OCI-LY1 (cell line): ENCODE data around the gene CTIF.

Experiments used
- EZH2 ChIP-seq: fragments of 200-600 bp; sonication (generic), shearing (Covaris generic); IDR thresholded peaks from 2 replicates; pipeline ENCODE4 v1.8.0; 2017; ENCODE audit warnings: borderline replicate concordance, mixed run types, mild to moderate bottlenecking, antibody characterized with exemption, low read length, moderate library complexity, mixed read lengths
- TF ChIP-seq, protein P1 (sequence below): fragments of 200-600 bp; sonication (generic), shearing (Covaris generic); IDR thresholded peaks from 2 replicates; pipeline ENCODE4 v1.5.1; 2017; ENCODE audit warnings: mild to moderate bottlenecking, antibody characterized with exemption, low read length, moderate library complexity, mixed read lengths

DNA sequence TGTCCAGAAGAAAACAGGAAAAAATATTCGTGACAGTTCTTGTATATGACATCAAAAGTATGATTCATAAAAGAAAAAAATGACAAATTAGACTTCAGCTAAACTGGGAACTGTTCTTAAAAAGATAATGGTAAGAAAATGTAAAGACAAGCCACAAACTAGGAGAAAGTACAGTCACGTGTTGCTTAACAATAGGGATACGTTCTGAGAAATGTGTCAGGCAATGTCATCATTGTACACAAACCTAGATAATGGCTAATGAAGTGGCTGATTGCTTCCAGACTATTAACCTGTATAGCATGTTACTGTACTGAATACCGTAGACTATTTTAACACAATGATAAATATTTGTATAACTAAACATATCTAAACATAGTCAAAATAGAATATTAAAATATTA lies 35.9 kb upstream of the CTIF start:
- TF ChIP-seq, protein P1, sequence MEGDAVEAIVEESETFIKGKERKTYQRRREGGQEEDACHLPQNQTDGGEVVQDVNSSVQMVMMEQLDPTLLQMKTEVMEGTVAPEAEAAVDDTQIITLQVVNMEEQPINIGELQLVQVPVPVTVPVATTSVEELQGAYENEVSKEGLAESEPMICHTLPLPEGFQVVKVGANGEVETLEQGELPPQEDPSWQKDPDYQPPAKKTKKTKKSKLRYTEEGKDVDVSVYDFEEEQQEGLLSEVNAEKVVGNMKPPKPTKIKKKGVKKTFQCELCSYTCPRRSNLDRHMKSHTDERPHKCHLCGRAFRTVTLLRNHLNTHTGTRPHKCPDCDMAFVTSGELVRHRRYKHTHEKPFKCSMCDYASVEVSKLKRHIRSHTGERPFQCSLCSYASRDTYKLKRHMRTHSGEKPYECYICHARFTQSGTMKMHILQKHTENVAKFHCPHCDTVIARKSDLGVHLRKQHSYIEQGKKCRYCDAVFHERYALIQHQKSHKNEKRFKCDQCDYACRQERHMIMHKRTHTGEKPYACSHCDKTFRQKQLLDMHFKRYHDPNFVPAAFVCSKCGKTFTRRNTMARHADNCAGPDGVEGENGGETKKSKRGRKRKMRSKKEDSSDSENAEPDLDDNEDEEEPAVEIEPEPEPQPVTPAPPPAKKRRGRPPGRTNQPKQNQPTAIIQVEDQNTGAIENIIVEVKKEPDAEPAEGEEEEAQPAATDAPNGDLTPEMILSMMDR: no peak
- no peak for TF ChIP-seq EZH2
